Coronary artery (tissue), 2 donors: Measurements from ENCODE around the gene MYO1D.

Experiments used
- DNase-seq: peaks from one replicate; pipeline ENCODE4 v3.0.0-alpha.2; 2017; ENCODE audit warnings: low spot score
- H3K27ac ChIP-seq, 2 donors: fragments of 200-600 bp; sonication (generic); one replicate each; pipeline ENCODE4 v1.5.1; 2016 to 2019
- H3K4me3 ChIP-seq: fragments of 200-600 bp; sonication (generic); 2 replicates; pipeline ENCODE4 v1.5.1; 2016; ENCODE audit warnings: mild to moderate bottlenecking, moderate library complexity
- CTCF ChIP-seq: fragments of 200-600 bp; sonication (generic); IDR thresholded peaks from one replicate; pipeline ENCODE4 v1.5.1; 2019; ENCODE audit warnings: antibody characterized with exemption

MYO1D gene

GRCh38 chr17:32733401-32733800 is 143.5 kb downstream of the MYO1D start:
- Histone ChIP-seq H3K4me3 (no peak overlapping the region), H3K27ac (no peak overlapping the region)
- no peak for DNase-seq
- TF ChIP-seq CTCF, result no peak

- H3K27ac ChIP-seq, result no peak overlapping the region
- DNase-seq, result no peak
- no peak for TF ChIP-seq CTCF
- no peak overlapping the region for H3K4me3 ChIP-seq
Observed at GRCh38 chr17:32732900-32733299, 144.0 kb downstream of the MYO1D start.

GRCh38 chr17:32732296-32732642 is 144.7 kb downstream of the MYO1D start:
- TF ChIP-seq CTCF, result no peak
- H3K4me3 ChIP-seq, result no peak overlapping the region
- DNase-seq, result no peak
- no peak overlapping the region for H3K27ac ChIP-seq

GRCh38 chr17:32731556-32732295 is 145.2 kb downstream of the MYO1D start:
- Histone ChIP-seq H3K27ac (no peak overlapping the region), H3K4me3 (no peak overlapping the region)
- DNase-seq, result no peak

GRCh38 chr17:32727681-32728080 is 149.2 kb downstream of the MYO1D start:
- Histone ChIP-seq H3K4me3 (no peak overlapping the region), H3K27ac (no peak overlapping the region)
- no peak for TF ChIP-seq CTCF
- no peak for DNase-seq

More at GRCh38 chr17:32731556-32732295, 145.2 kb downstream of the MYO1D start:
- TF ChIP-seq CTCF, result no peak

- H3K27ac ChIP-seq, result no peak overlapping the region
- no peak for TF ChIP-seq CTCF
- H3K4me3 ChIP-seq, result no peak overlapping the region
- DNase-seq, result no peak
Observed at GRCh38 chr17:32725697-32726096, 151.2 kb downstream of the MYO1D start.

GRCh38 chr17:32723310-32723955 is 153.5 kb downstream of the MYO1D start:
- H3K4me3 ChIP-seq, result no peak overlapping the region
- TF ChIP-seq CTCF, result no peak
- DNase-seq, result no peak
- no peak overlapping the region for H3K27ac ChIP-seq
